Omental fat pad (tissue), 4 donors: ENCODE measurements around the gene LPO. TPM values are rescaled to one million over a fixed set of nuclear protein-coding genes. Genes with fewer than 3 reads are reported as not detected.

Source experiments
- ATAC-seq: fragments of 150-250 bp; one replicate; pipeline ENCODE4 v1.9.1; 2016; ENCODE audit warnings: mild to moderate bottlenecking, moderate library complexity; ENCODE audit not compliant: low FRiP score
- DNase-seq: peaks from one replicate; pipeline ENCODE4 v3.0.0-alpha.2; 2019; ENCODE audit warnings: low spot score
- CTCF ChIP-seq, 3 donors: fragments of 450-650 bp; IDR thresholded peaks; one replicate each; pipeline ENCODE4 v1.5.1; 2016 to 2017; ENCODE audit warnings: antibody characterized with exemption in 3 of 3, mild to moderate bottlenecking in 3 of 3, moderate library complexity in 2 of 3
- total RNA-seq, 4 donors: library from RNA; depleted of rRNA; stranded (reverse); fragments of >200 nt; gene quantifications; one replicate each; pipeline ENCODE4 v1.1.0, GENCODE V29; 2016

LPO gene
- total RNA-seq, 4 donors from 2014 or later = 0.46 TPM; not detected in 3

DNA sequence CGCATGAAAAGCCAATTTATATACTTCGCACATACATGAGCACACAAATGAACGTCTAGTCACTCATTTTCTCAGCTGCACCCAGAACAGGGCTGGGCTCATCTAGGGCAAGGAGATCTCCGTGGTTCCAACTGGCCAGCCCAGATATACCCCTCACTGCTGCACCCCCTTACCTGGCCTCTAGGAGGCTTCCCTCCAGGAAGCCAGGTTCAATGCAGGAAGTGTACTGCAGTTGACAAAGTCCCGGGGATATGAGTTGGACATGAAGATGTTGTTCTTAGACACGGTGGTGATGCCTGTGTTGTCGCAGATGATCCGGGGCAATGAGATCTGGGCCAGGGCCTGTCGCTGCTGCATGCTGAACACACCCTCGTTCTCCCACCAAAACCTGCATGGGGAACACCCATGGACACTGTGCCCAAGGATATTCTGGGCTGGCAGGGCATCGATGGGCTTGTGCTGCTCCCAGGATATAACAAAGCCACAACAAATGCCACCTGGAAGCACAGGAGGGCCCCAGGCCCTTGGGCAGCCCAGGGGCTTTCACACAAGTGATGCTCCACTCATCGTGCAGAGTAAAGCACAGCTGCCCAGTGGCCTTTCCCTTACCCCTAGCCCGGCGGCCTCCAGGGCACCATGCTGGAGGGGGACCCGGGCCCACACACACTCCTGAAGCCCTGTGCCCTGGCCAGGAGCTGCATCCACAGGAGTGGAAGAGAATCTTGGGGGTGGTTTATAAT lies 32.3 kb downstream of the LPO start:
- no peak for DNase-seq
- no peak for TF ChIP-seq CTCF (IDR thresholded peaks at IDR 0.05)
- ATAC-seq = no peak

- TF ChIP-seq CTCF (IDR thresholded peaks at IDR 0.05) = no peak
- DNase-seq = no peak
- ATAC-seq = no peak
These were observed 33.0 kb downstream of the LPO start for GRCh38 chr17:58271216-58271931.

DNA sequence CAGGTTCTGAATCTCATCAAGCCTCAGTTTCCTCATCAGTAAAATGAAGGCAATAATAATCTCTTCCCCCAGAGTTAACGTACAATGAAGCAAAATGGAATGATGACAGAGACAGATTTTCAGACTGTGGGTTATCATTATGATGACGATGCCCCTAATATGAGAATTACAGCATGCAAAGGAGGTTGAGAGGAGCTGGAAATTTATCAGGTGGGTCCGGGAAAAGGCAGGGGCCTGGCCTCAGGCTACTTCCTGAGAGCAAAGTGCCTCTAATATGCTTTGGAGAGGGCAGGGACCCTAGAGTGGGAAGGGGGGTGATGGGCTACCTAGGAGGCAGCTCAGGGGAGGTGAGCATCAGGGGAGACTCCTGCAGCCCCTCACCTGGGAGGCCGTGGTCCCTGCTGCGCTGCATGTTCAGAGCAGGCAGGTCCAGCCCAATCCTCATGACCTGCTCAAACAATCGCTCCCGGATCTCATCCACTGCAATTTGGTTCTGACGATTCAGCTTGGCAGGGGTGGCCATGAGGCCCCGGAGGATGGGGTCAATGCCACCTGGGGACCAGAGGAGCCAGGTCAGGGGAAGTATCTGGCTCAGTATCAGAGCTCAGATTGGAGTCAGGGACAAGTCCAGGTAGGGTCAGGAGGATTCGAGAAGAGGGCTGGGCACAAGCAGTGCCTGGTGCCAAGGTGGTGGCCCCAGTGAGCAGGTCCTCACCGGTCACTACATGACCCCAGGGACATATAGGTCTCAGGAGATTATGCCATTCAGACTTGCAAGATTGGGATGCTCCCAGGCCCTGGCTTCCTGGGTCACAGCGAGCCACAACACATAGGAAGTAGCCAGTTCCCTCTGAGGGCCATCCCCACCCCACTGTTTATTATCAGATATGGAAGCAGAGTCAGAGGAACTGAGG lies 34.2 kb downstream of the LPO start:
- ATAC-seq (no peak), DNase-seq (no peak)
- TF ChIP-seq CTCF (IDR thresholded peaks at IDR 0.05) = no peak

DNA sequence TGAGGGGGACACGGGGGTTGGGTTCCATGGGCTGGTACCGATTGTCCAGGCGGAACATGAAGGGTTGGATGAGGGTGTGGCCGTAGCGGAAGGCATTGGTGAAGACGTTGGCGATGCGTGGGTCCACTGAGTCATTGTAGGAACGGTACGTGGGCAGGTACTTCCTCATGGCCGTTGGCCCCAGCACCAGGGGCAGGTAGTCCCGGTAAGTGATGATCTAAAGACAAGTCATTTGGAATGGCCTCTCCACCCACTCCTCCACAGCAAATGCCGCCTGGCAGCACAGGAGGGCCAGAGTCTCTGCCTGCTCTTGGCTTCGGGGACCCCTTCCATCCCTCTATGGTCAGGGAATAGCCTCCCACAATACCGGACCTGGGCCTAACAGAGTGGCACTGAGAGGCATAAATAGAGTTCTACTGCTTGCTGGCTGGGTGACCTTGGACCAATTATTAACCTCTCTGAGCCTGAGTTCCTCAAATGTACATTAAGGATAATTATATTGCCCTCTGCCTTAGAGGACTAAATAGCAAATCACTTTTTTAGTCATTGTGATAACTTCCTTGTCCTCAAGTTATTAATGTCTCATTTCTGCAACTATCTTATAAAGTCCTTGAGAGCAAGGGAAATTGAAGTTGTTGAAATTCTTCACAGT lies 35.2 kb downstream of the LPO start:
- DNase-seq (no peak), ATAC-seq (no peak)
- no peak for TF ChIP-seq CTCF (IDR thresholded peaks at IDR 0.05)

- no peak for TF ChIP-seq CTCF (IDR thresholded peaks at IDR 0.05)
- ATAC-seq (no peak), DNase-seq (no peak)
These were observed 37.0 kb downstream of the LPO start for GRCh38 chr17:58275417-58275816.

GRCh38 chr17:58276423-58276822 lies 38.0 kb downstream of the LPO start:
- DNase-seq (no peak), ATAC-seq (no peak)
- no peak for TF ChIP-seq CTCF (IDR thresholded peaks at IDR 0.05)
